ENCODE data around the gene P2RX7.

DNA sequence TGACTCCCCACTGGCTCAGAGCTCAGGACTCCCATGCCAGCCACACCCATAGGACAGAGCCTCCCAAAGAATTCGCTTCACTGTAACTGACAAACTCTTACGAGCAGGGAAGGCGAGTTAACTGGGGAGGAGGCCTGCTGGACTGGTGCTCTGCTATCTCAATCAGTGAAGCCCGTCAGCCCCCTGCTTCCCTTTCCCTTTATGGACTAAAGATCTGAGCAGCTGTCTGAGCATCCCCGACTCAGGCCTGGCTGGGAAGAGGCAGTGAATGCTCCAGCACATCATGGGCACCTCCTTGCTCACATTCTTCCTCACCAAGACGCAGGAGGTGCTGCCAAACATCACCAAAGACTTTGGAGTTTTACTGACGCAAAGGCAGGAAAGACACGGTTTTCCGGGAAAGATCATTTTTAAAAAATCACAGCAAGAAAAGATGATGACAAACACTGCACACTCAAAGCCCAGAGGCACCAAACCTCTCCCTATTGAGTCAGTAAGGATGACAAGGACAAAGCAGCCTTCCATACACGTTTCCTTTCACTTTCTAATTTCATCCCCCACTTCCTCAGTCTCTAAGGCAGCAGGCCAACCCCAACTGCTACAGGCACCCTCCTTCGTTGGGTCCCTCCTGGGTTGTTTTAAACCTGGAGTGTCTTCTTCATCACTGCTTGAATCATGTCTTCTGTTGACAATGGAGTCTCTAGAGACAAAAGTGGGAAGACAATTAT lies 45.0 kb upstream of the P2RX7 start:
- TF ChIP-seq POLR2AphosphoS5 (IDR thresholded peaks at IDR 0.05; ENCODE audit: low read depth, low read length): no peak
- no peak for TF ChIP-seq TAF1 (IDR thresholded peaks at IDR 0.05; ENCODE audit: borderline replicate concordance, insufficient read depth, low read length)
- TF ChIP-seq, protein P1, sequence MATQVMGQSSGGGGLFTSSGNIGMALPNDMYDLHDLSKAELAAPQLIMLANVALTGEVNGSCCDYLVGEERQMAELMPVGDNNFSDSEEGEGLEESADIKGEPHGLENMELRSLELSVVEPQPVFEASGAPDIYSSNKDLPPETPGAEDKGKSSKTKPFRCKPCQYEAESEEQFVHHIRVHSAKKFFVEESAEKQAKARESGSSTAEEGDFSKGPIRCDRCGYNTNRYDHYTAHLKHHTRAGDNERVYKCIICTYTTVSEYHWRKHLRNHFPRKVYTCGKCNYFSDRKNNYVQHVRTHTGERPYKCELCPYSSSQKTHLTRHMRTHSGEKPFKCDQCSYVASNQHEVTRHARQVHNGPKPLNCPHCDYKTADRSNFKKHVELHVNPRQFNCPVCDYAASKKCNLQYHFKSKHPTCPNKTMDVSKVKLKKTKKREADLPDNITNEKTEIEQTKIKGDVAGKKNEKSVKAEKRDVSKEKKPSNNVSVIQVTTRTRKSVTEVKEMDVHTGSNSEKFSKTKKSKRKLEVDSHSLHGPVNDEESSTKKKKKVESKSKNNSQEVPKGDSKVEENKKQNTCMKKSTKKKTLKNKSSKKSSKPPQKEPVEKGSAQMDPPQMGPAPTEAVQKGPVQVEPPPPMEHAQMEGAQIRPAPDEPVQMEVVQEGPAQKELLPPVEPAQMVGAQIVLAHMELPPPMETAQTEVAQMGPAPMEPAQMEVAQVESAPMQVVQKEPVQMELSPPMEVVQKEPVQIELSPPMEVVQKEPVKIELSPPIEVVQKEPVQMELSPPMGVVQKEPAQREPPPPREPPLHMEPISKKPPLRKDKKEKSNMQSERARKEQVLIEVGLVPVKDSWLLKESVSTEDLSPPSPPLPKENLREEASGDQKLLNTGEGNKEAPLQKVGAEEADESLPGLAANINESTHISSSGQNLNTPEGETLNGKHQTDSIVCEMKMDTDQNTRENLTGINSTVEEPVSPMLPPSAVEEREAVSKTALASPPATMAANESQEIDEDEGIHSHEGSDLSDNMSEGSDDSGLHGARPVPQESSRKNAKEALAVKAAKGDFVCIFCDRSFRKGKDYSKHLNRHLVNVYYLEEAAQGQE (IDR thresholded peaks at IDR 0.05; ENCODE audit: insufficient read depth in 1 of 2, low read depth in 2 of 2, low read length in 2 of 2): no peak
